NCI-H2171 (cell line): ENCODE data around the gene ASTN1.

Experiments
- DNase-seq: peaks from one replicate; lab custom pipeline; 2025; lab: John Stamatoyannopoulos, UW

ASTN1 gene

DNA sequence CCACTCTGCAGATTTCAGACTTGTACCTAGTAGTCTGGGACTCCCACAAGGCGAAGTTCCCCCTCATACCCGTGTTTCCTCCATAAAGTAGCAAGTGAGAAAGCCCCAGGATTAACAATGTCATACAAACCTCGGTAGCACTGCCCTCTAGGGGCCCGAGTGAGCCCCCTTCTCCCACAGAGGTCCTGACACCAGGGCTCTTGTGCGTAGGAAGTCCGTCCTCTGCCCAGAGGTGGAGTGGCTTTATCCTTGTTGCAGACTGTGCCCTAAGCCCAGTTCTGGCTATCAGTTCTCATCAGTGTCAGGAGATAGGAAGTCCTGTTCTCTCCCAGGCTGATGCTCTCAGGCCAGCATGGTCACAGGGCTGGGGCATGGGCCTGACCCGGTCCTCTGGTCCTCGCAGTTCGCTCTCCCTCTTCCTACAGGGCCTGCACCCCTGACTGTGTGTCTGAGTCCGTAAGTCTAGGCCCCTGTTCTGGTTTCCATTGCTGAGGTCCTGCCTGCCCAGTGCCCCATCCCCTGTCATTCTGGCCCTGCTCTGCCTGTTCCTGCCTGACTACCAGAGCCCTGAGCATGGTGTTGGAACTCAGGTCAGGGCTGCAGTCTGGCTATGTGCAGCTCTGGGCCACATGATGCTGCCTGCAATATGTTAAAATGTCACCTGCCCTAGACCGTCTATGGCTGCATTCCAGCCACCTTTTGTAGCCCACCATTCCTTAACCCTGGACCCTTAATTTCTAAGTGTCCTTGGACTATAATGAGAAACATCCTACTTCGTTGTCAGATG lies 285.6 kb downstream of the ASTN1 start:
- no peak for DNase-seq

DNA sequence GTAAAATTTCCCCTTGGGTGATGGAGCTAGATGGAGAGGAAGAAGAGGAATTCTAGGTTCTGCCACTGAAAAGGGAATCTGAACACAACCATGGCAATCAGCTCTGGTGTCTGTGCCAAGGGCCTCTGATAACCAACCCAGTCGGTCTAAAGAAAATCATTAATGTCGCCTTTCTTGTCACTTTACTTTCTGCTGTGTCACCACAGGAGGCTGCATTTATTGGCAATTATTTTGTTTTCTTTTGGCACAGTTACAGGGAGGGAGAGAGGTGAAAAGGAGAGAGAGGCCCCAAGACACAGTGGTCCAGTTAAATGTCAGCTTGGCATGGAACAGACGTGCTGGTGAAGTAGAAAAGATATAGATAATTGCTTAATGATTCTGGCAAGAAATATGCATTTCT lies 287.0 kb downstream of the ASTN1 start:
- no peak for DNase-seq

DNA sequence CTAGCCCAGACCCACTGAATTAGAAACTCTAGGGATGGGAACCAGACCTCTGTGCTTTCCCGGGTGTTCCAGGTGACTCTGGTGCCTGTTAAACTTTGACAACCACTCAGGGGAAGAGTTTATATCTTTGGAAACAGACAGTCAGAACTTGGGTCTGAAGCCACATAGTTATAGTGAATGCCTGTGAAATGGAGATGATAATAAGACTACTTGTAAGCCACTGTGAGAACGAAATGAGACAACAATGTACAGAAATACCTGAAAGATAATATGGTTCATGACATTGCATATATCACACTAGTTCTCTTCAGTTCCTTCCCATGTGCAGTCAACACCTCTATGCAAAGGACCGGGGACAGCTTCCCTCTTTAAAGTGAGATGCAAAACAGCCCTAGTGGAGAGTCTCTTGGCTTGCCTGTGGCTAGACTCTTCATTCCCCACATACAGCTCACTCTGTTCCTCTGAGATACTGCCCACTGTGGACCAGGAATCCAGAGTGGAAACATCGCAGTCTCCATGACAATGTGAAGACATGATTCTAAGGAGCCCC lies 287.5 kb downstream of the ASTN1 start:
- DNase-seq: no peak

DNA sequence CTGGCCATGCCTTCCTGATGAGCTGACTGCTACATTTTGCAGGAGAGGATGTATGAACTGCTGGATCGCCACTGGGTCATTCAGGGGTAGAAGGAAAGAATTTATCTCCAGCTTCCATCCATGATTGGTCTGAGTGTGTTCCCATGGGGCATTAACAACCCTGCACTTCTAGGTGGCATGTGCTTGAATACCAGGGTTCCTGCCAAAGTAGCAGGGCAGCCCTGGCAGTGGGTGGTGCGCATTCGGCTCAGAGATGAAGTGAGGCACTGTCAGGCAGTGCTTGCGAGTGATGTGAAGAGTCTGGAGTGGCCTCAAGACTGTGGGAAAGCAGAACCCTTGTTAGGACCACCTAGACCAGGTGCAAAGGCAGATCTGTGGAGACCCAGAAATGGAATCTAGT lies 294.9 kb downstream of the ASTN1 start:
- no peak for DNase-seq

DNA sequence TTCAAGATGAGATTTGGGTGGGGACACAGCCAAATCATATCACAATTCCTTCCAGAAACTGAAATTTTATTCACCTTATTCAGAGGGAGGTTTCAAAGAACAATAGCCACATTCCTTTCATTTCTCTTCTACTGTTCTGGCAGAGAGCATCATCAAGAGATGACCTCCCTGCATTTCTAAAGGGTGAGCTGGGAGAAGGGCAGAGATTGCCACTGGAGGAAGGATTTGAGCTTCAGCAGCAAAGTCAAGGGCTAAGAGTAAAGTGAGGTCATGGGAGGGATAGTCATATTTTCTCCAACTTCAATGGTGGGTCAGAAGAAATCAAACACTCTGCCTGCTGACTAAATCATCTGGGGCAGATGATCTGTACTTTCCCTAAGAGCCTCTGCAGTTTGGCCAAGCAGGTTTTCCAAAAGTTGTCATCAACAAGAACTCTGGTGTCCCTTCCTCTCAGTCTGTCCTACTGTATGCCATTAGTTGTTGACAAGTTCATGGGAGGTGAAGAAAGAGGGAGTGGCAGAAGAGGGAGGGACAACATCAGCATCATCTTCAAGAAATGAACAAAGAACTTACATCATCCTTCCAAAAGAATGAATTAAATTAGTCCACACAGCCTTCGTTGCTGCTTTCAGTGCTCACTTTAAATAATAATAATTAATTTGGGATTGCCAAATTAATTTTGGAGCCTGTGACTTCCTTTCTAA lies 298.3 kb downstream of the ASTN1 start:
- DNase-seq: no peak

DNA sequence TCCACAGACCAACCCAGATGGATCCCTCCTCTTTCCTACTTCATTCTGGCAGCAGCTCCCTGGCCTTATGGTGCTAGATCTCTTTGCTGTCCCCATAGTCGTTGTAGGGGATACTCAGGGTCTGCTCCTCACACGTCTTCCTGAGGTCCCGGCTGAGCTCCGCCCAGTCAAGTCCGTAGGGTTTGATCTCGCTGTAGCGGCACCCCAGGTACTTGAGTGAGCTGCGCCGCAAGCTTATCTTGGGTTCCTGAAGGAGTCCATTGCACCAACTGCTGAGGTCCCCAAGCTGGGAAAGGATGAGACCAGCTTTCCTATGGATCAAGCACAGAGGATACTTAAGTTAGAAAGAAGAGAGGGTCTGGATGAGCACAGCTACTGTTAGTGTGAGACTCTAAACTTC lies 300.3 kb downstream of the ASTN1 start:
- DNase-seq: no peak

DNA sequence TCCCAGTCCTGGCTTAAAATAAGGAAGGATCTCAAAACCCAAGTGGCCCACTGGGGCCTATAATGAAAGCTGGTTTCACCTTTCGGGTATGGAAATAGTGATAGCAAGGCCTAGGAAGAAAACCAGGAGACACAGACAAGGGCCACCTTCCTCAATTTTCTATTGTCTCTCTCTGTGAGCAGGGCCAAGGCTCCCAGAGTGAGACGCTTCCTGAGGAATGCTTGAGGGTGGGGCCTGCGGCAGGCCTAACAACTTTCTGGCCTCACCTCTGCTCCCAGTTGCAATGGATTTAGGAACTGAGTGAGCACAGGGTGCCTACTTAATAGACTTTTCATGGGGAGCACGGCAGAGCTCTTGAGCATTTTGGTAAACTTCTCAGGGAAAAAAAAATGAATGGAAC lies 300.9 kb downstream of the ASTN1 start:
- DNase-seq: no peak

DNA sequence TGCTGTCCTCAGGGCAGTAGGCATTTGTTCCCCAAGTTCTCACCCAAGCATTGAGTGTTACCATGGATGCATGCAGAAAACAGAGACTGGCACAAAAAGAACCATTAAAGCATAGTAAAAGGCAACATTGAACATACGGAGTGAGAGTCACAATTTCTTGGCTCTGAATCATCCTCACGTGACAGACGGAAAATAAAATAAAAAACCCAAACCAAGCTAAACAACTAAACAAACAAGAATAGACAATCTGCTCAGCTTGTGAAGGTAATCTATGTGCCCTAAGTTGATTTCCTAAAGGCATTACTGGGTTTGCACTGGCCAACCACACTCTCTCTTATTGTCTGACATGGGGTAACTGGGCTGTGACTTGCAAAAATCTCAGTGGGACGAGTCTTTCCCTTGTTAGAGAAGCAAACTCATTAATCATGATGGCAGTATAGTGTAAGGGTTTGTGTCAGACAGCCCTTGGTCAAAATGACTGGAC lies 306.0 kb downstream of the ASTN1 start:
- DNase-seq: no peak

DNA sequence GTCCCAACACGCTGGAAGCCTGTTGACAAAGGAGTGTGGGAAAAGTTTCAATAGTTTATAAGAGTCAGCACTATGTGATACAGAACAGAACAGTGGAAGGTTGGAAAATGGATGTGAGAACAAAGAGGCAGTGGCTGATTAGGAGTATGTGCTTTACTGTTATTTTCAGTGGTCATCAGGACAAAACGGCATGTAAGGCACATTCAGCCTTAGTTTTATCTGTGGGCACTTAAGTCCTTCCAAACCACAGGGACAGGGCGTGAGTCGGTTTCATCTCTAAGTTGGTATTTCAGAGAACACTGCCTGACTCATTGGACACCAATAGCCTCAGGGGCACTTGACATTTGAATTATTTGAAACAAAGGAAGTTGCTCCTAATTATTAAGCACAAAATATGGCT lies 306.9 kb downstream of the ASTN1 start:
- DNase-seq: no peak

DNA sequence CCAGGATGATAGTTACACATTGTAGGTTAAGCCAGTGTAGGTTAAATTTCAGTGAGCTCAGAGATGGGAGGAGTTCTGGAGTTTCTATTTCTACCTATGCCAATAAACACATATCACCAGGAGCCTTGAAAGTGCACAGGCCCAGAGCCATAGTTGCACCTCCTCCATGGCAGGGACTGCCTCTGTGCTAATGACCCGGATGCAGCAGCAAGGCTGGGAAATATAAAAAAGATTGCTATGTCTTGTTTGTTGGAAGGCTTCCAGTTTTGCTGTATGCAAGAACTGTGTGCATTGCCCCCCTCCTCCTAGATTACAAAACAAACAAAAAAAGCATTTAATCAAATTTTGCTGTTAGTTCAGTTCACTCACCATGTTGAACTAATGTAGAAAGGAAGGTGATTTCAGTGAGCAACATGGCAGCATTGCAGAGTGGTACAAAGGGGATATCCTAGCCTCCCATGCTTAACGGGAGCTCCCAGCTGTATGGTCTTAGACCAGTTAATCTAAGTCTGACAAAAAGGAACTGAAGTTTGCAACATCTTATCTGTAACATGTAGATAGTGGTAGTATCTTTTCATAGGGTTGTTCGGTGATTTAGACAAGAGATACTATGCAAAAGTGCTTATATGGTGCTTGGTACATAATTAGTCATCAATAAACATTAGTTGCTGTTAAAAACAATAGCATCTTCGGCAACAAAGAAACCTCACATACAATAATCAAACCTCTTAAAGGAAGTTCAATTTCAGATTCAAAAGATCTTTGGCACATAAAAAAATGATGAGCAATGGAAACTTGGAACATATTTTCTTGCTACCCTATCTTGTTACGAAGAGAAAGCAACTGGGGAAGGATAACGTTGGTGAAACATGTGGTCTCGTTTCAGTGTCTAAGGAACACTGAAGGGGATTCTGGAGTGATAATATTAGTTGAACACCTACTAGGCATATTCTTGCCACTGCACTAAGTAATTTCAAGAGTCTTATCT lies 309.5 kb downstream of the ASTN1 start:
- no peak for DNase-seq

DNA sequence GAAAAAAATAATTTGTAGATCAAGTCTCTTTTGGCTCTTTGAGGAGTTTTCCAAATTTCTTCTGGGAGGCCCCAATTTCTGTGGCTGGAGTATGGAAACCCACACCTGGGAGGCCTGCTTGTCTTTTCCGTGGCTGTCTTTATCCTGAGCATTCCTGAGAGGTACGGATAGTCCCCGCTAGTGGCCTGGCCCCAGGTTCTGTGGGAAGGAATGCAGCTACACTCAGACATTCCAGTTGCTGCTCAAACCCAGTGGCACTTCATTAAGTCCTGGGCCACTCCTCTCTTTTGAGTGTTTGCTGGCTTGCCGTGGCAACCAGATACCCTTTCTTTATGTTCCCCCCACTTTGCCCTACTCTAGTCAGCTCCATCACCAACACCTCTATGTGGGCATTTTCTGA lies 310.4 kb downstream of the ASTN1 start:
- DNase-seq: no peak

DNA sequence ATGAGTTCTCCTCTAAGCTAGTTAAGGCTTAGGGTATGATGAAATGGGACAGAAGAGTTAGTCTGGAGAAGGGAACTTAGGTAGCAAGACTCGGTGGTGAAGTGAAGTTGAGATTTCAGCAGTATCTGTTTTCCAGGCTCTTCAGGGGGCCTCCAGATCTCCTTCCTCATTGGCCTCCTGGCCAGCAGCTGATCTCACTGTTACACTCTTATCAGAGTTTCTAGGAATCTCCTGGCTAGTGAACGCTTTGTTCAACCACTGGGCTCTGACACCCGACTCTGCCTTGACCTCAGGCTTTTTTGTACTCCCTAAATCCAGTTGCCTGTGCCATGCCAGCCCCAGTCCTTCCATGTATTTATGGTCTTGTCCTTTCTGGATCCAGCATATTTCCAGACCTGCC lies 311.0 kb downstream of the ASTN1 start:
- DNase-seq: no peak

DNA sequence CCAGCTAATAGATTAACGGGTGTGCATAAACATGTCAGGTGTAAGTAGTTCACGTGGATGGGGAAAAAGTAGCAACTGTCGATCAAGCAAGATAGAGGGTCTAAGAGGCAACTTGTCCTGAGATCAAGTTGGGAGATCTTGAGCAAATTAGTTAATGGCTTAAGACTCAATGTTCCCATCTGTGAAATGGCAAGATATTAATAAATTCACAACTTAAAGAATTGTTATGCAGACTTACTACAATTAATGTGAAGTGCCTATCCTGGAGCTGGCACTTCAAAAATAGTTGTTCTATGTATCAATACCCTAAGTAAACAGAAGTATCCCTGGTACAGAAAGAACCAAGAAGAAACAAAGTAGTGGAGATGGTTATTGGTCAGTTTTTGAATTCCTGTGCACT lies 312.4 kb downstream of the ASTN1 start:
- no peak for DNase-seq

DNA sequence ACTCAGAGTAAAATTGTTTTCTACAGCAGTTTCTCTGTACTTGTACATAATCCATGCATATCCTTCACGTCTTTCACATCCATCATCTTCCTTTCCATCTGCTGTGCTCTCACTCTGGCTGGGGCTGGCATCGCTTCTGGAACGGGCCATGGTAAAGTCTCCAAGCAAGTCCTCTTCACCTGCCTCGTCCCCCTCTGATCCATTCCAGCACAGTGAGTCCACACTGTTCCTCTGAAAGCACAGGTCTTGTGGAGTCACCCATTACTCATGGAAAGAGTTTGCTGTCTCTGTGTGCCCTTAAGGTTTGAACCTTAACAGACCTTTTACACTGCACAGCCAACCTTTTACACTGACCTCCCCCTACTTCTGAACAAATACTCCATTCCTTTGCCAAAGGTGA lies 313.6 kb downstream of the ASTN1 start:
- no peak for DNase-seq

DNA sequence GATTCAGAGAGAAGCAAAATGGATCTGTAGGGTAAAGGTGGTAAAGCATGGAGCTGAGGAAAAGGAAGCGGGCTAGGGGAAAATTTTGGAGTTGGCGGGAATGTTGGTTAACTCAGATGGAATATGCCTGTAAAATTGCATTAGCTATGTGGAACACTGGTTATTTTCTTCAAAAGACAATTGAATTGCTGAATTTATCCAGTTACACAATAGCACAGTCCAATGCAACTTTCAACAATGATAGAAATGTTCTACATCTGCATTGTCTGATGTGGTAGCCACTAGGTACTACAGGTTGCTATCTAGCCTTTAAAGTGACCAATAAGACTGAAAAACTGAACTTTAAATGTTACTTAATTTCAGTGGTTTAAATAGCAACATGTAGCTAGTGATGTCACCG lies 315.2 kb downstream of the ASTN1 start:
- DNase-seq: no peak

DNA sequence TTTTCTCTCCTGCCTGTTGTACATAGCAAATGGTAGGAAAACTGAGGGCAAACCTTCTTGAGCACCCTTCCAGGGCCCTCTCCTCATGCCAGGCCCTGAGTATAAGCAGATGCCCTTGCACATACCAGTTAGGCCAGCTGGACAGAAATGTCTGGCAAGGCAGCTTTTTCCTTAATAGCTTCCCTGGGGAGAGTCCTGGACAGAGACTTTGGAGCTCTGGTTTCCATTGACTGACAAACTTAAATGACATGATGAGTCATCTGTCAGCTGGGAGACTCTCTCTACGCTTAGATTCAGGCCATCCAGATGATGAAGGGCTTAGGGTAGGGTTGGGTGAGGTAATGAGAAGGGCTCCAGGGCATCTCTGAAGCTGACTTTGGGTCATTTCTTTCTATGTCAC lies 317.5 kb downstream of the ASTN1 start:
- DNase-seq: no peak

DNA sequence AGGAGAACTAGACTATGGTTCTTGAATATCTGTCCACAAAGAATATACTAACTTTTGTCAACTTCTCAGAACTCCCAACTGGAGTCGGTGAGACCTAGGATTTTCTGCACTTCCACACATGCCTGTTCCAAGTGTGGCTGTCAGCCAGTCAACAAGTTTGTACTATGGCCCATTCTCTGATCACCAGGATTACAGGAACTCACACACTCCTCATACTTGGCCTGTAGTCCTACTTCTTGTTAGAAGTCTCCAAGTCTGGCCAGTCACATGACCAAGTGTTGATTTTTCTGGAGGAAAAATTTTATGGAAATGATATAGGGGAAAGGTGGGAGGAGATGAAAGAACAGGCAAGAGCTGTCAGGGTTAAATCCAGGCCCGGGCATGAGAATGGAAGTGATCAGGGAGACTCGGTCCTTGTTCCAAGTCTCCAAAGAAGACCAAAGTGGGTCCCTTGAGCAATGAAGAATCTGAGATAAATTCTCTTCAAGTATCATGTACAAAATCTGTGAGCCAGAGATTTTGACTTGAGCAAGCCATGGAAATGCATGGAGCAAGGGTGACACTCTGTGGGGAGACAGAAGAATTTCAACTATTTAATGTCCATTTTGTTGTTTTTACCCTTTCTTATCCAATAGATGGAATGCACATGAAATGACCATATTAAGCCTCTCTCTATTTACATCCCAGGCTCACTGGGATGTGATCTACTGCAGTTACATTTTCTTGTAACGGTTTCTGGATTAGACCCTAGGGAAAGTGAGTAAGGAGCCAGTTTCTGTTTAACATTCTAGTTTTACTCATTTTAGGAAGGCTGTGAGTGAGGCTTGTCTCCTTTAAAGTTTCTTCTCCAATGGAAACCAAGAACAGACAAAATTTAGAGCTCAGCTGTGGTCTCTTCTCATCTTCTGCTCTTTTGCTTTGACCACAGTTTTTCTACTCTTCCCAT lies 320.9 kb downstream of the ASTN1 start:
- no peak for DNase-seq

DNA sequence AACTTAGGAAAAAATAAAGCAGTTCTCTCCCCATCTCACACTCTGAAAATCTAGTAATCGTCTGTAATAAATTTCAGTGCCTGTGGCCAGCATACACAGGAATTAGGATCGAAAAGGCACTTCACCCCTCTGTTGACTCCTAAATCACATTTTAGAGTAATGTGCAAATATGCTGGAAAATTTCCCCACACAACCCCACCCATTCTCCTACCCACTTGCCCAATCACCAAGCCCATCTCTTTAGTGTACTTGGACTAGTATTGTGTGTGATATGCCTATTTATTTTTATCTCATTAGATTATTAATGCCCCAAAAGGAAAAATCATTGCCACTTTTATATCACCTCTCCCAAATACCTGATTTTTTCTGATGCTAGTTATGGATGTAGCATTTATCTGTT lies 323.3 kb downstream of the ASTN1 start:
- no peak for DNase-seq

DNA sequence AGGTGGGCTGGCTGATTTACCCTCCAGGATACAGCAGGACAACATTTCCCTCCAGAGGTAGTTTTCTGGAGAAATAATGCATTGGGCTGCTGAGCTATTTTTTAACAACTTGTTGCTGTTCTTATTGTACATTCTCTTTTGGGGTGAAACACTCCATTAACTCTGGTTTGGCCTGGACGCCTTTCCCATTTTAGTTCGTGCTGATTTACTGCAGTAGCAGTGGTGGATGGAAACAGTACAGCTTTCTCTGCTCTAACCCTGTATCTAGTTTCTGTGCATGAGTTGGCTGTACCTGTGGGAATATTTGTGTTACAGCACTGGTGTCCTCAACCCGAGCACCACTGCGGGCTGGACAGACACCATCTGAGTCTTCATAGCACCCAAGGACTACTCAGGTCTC lies 325.3 kb downstream of the ASTN1 start:
- no peak for DNase-seq

DNA sequence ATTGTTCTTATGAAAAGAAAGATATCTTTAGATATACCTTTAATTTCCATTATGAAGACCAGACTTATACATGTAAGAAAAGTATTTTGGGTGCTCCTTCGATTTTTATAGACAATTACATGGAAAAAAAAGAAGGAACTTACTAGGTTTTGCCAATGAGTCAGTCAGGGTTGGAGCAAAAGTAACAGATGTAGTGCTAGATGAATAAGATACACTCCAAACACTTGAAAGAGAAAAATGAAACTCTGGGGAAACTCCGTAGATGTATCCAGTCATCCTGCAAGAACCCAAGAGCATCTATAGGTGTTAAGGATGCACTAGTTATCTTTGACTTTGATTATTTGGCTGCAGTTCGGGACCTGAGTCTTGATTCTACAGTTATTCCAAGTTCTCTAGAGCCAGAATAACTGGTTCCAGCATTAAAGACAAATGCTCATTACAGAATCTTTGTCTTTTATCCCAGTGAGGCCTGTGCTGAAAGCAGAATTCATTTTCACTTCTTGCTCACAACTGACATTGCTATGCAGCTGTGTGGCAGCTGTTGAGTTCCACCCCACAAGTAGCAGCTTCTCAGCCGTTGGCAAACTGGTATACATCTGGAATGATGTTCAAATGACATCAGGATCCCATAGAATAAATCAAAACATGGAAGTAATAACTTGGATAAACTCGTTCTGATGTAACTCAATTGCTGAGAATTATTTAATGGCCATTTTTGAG lies 326.1 kb downstream of the ASTN1 start:
- no peak for DNase-seq
